D721Med (cell line): ENCODE results near the gene REC8.

Experiments used
- DNase-seq: peaks from one replicate; pipeline ENCODE4 v3.0.0; 2011; ENCODE audit warnings: low spot score; ENCODE audit not compliant: insufficient read length
- FAIRE-seq: peaks from 2 replicates; lab custom pipeline; 2011; peaks lifted over from hg19 to GRCh38; lab: Jason Lieb, UNC
- CTCF ChIP-seq: IDR thresholded peaks from 2 replicates; pipeline ENCODE4 v1.5.1; 2012; ENCODE audit warnings: mild to moderate bottlenecking, control low read depth; ENCODE audit not compliant: insufficient read depth; ENCODE audit errors: missing control alignments

The REC8 gene

GRCh38 chr14:24150993-24151392 lies 20.9 kb upstream of the REC8 start:
- TF ChIP-seq CTCF, result no peak
- FAIRE-seq, result no peak
- DNase-seq, result no peak

DNA sequence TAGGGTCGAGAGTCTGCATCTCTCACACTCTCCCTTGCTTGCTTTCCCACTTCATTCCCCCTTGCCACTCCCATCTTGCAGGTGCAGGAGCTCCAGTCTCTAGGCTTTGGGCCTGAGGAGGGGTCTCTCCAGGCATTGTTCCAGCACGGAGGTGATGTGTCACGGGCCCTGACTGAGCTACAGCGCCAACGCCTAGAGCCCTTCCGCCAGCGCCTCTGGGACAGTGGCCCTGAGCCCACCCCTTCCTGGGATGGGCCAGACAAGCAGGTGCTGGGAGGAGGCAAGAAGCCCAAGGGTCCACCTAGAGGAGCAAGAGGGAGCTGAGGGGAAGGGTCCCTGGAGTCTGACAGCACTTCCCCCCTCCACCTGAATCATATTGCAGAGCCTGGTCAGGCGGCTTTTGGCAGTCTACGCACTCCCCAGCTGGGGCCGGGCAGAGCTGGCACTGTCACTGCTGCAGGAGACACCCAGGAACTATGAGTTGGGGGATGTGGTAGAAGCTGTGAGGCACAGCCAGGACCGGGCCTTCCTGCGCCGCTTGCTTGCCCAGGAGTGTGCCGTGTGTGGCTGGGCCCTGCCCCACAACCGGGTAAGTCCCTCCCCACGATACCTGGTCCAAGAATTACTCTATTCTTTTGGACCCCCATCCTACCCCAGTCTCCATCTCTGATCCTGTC lies 20.3 kb upstream of the REC8 start:
- DNase-seq (no peak), FAIRE-seq (no peak)

DNA sequence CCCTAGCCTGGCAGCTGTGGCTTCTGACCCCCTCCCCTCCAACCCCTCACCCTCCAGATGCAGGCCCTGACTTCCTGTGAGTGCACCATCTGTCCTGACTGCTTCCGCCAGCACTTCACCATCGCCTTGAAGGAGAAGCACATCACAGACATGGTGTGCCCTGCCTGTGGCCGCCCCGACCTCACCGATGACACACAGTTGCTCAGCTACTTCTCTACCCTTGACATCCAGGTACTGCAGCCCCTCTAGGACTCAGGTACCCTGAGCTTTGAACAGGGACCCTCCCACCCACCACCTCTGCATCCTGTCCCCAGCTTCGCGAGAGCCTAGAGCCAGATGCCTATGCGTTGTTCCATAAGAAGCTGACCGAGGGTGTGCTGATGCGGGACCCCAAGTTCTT lies 16.8 kb upstream of the REC8 start:
- no peak for TF ChIP-seq CTCF
- FAIRE-seq (no peak), DNase-seq (no peak)

More for the DNA sequence above, 20.3 kb upstream of the REC8 start:
- TF ChIP-seq CTCF, result no peak

GRCh38 chr14:24156840-24157239 lies 15.0 kb upstream of the REC8 start:
- FAIRE-seq (no peak), DNase-seq (no peak)
- no peak for TF ChIP-seq CTCF

- DNase-seq (no peak), FAIRE-seq (no peak)
- TF ChIP-seq CTCF, result no peak
Observed at GRCh38 chr14:24157331-24157730, 14.5 kb upstream of the REC8 start.

DNA sequence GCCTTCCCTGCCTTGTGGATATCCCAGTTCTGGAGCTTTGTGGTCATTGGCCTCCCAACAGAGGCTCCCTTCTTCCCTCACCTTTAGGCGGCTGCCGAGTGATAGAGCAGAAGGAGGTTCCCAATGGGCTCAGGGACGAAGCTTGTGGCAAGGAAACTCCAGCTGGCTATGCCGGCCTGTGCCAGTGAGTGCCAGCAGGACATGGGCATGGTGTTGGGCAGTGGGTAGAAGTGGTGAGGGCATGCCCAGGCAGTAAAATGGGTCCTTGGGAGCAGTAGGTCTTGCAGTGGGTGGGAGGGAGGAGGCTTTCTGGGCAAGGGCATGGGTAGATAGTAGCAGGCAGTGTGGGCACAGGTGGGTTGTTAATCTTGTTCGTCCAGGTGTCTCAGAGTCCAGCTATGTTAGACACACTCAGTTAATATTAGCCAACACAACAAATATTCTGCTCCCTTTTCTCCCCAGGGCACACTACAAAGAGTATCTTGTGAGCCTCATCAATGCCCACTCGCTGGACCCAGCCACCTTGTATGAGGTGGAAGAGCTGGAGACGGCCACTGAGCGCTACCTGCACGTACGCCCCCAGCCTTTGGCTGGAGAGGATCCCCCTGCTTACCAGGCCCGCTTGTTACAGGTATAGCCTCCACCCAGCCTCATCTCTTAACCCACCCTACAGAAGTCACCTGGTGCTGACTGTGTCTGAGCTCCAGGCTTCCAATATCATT lies 11.9 kb upstream of the REC8 start:
- TF ChIP-seq CTCF, result no peak
- FAIRE-seq, result no peak

DNA sequence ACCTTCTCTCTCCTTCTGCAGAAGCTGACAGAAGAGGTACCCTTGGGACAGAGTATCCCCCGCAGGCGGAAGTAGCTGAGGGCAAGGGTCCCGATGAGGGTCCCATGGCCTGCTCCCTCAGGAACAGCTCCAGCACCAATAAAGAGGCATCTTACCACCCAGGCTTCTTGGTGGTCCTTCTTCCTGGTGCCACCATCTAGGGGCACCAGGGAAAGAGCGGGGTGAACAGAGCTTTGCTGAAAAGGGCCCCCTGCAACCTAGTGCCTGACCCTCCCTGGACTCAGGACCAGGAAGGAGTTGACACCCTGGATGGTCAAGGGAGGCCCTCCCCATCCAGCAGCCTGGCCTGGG lies 11.4 kb upstream of the REC8 start:
- FAIRE-seq, result no peak
- TF ChIP-seq CTCF, result no peak
- DNase-seq, result no peak

More for the DNA sequence above, 11.9 kb upstream of the REC8 start:
- no peak for DNase-seq
